GM21576 (cell line): Measurements from ENCODE around the gene PLSCR5.

Source experiments
- ATAC-seq: cut with Tn5 transposase; IDR thresholded peaks from one replicate; pipeline ENCODE4 v1.9.1; 2021; ENCODE audit warnings: mild to moderate bottlenecking, moderate library complexity; ENCODE audit not compliant: unreplicated experiment

Gene PLSCR5

DNA sequence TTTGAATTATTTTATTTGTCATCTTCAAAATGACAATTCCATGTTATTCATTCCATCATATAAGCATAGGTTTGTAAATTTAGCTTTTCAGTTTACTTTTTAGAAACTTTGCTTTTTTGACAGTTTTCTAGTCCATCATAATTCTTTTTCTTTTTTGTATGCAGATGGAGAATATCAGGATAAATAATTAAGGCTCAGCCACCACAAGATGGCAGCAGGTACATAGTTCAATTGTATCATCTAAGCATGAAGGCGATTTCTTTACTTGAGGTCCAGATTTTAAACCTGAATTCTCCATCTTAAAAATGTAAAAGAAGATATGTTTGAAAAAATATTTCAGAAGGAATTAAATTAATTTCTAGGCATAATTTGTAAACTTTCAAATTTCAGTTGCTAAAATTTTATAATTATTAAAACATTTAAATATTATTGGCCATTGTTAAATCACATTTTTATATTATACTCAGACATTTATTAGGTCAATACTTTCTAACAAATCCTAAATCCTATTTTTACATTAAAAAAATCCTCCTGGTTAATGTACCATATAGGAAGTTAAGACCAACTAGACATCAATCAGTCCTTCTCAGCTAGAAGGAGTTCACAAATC, 15.1 kb downstream of the PLSCR5 start:
- ATAC-seq: no peak

DNA sequence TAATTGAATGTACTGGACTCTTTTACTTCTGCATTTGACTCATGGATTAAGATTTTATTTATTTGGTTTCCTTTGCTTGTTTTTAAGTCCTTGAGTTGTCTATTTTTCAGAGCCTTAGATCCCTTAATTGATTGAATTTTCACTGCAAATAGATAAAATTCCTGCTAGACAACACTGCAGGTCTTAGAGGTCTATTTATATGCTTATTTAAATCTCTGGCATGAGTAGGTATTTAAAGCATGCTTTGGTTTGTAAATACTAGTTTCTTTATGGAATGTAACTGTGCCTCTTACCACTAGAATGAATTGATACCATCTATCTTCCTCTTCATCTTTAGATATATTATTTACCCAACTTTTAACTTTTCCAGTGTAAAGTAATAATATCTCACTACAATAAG, 20.0 kb downstream of the PLSCR5 start:
- ATAC-seq: no peak

GRCh38 chr3:146581951-146582467, 23.1 kb downstream of the PLSCR5 start:
- no peak for ATAC-seq

GRCh38 chr3:146581080-146581601, 24.0 kb downstream of the PLSCR5 start:
- no peak for ATAC-seq

- no peak for ATAC-seq
Measured at GRCh38 chr3:146577662-146578061, 27.5 kb downstream of the PLSCR5 start.

- no peak for ATAC-seq
Measured at GRCh38 chr3:146575636-146576035, 29.5 kb downstream of the PLSCR5 start.

DNA sequence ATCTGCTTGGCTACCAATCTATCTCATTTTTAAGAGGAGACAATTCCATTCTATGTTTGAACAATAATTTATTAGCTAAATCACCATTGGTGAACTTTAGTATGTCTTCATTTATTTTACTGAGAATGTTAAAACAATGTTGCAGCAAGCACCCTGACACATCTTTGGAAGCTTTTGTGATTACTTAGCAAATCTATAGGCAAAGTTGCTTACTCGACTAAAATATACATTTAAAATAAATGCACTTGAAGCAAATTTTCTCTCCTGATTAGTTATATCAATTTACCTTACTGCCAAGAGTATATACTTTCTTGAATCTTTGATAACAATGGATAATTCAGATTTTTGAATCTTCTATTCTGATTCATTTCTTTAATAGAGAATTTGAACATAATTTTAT, 31.0 kb downstream of the PLSCR5 start:
- no peak for ATAC-seq

- ATAC-seq: no peak
Measured at GRCh38 chr3:146569314-146569713, 35.8 kb downstream of the PLSCR5 start.

GRCh38 chr3:146566138-146566537, 39.0 kb downstream of the PLSCR5 start:
- no peak for ATAC-seq

- ATAC-seq: no peak
Measured at GRCh38 chr3:146561879-146562278, 43.3 kb downstream of the PLSCR5 start.

GRCh38 chr3:146561463-146561862, 43.7 kb downstream of the PLSCR5 start:
- ATAC-seq: no peak

DNA sequence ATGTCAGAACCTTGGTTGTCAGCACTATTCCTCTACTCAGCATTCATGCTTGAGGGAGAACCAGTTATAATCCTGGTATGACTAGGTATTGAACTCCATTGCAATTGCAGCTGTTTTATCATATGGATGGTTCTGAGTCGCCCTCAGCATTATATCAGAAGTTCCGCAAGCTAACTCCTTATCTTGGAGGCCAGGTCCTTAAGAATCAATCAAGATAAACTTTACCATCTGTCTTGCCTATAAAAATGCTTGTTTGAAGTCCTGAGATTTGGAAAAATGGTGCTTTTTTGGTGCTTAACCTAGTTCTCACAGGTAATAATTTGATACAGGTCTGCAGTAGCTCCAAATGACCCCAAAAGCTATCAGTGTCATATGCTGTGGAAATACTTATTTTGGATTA, 44.5 kb downstream of the PLSCR5 start:
- no peak for ATAC-seq

DNA sequence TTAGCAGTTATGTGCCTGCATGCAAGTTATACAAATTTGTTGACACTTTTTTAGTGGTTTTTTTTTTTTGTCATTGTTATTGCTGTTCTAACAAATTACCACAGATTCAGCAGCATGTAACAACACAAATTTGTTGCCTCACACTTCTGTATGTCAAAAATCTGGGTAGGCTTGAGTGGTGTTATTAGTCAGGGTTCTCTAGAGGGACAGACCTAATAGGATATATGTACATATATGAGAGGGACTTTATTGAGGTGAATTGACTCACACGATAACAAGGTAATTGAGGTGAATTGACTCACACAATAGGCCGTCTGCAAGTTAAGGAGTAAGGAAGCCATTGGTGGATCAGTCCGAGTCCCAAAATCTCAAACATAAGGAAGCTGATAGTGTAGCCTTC, 45.8 kb downstream of the PLSCR5 start:
- no peak for ATAC-seq

GRCh38 chr3:146558781-146559180, 46.4 kb downstream of the PLSCR5 start:
- no peak for ATAC-seq

GRCh38 chr3:146557745-146558144, 47.4 kb downstream of the PLSCR5 start:
- no peak for ATAC-seq

GRCh38 chr3:146555311-146555710, 49.8 kb downstream of the PLSCR5 start:
- no peak for ATAC-seq

DNA sequence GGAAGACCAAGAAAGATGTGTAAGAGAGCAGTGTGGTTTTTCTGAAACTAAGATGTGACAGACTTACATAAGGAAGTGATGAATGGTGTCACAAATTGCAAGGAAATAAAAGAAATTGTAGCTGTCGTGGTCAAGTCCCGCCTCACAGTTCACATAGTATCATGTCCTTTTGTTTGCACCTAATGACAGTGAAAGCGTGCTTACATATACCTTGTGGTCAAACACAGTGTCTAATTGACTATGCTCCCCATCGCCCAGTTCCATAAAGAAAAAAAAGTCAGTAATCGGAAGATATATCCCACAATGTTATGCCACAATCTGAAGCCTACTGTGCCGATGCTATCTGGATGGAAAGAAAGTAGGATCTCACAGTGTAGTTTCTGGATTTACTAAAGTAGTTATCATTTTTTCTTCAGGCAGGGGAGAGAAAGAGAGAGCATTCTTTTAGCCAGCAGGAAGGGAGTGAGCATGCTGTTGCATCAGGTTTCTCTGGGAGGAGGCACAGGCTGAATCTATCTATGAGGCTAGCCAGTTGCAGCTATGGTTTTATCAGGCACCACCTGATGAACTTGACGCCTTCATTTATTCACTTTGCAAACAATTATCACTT, 50.9 kb downstream of the PLSCR5 start:
- no peak for ATAC-seq

DNA sequence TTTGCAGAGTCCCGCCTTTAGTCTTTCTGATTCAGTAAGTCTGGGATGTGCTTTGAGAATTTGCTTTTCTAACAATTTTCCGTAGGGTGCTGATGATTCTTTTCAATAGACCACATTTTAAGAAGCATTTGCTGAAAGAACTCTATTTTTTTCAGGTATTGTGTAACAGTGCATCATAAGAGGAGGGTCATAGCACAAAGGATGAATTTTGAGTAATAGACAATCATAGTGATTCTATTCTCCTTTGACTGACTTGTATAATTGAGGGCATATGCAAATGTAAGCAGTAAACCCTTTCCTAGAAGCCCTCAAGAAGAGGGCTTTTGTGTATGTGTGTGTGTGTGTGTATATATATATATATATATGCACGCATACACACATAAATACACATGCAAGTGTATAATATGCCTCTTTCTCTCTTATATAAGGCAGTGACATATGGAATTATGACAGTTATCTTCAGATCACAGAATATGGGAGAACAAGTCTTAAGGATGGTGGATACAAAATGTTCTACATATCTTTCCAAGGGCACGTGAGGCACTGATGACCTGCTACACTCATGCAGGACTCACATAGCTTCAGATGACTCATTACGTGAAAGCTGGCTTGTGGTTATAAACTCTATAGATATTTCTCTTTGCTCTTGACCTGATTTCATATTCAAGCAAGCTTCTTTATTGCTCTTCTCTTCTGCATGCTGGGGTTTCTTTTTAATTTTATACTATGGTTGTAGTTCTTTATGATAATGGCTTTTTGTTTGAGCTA, 54.2 kb downstream of the PLSCR5 start:
- peak; percentile 91 for ATAC-seq

DNA sequence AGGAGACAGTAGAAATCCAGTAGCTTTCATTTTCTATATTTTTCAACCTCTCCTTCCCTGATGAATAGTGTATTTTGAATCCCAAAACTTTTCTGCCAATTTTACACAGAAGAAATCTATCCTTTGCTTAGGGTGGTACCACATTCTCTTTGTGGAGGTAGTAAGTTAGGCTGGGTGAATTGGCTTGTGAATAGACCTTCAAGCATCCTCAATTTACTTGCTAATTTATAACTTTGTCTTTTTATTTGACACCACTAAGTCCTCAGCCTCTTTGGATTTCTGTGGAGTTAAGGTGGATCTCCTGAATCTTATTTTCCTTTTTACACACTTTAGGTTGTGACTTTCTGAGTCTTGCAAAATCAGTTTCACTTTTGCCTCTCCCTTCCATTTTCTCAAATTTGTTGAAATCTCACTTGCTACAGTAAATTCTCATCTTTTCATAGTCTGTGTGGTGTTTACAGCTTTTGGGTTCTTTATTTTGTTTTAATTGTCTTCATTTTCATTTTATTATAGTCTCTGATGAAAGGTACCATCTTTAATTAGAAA, 55.0 kb downstream of the PLSCR5 start:
- no peak for ATAC-seq

GRCh38 chr3:146547235-146547835, 57.8 kb downstream of the PLSCR5 start:
- no peak for ATAC-seq

DNA sequence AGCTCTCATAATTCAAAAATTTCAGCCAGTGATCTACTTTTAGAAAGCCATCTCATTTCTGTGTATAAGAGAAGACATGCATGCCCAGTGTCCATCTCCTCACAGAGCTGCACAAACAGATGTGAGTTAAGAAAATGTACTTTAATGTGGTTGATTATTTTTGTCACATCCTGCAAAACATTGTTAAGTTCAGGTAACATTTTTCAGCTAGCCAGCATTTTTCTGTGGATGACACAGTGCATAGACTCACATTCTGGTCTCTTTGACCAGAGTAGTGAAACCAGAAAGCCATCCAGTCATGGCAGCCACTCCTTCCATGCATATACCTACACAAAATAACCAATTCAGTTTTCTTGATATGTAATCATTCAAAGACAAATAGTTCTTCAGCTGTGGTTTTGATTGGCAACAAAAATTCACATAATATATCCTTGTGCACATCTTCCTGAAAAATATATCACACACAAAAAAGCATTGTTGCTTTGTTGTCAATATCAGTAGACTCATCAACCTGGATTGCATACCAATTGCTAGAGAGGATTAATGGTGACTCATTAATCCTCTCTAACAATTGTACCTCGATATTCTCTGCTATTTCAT, 58.7 kb downstream of the PLSCR5 start:
- ATAC-seq: no peak
